KG1 (cell line): ENCODE measurements around the gene NME3.
"Not testable (repeated sequence)": the region's sequence is repeated elsewhere in the genome, so short reads cannot be mapped to it uniquely, and the experiment has no call there.

Experiments used
- DNase-seq: peaks from one replicate; lab custom pipeline; 2025; lab: John Stamatoyannopoulos, UW

The NME3 gene

GRCh38 chr16:1747934-1748333 lies 23.4 kb downstream of the NME3 start:
- no peak for DNase-seq

GRCh38 chr16:1746693-1747195 lies 24.6 kb downstream of the NME3 start:
- DNase-seq: no peak

DNA sequence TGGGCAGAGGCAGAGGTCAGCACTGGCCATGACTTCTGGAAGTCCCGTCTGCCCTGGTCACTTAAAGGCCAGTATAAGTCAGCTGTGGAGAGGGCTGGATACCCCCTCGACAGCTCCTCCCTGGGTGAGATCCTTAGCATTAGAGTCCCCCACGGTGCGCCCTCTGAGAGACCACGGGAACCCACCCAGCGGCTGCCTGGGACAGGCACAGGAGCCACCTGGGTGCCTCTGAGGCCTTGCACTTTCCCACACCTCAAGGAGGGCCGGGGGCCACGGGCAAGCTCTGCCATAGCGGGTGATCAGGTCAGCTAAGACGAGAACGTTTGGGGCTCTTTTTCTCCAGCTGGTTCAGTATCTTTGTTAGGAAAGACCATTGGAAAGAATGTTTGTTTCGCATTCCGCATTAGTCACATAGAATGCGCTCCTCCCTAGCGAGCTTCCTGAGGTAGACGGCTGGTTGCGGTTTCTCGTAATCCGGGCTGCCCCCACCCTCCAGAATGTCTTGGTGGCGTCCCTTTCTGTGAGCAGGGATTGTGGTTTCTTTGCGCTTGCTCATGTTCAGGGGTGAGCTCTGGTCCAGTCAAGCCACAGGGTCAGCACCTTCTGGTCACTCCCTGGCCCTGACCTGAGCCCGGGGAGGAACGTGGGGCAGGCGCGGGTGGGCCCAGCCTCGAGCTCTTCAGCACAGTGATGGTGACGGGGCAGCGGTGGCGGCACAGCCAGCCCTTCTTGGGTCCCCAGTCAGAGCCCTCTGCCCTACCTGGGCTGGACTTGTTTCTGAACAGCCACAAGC lies 25.2 kb downstream of the NME3 start:
- no peak for DNase-seq

DNA sequence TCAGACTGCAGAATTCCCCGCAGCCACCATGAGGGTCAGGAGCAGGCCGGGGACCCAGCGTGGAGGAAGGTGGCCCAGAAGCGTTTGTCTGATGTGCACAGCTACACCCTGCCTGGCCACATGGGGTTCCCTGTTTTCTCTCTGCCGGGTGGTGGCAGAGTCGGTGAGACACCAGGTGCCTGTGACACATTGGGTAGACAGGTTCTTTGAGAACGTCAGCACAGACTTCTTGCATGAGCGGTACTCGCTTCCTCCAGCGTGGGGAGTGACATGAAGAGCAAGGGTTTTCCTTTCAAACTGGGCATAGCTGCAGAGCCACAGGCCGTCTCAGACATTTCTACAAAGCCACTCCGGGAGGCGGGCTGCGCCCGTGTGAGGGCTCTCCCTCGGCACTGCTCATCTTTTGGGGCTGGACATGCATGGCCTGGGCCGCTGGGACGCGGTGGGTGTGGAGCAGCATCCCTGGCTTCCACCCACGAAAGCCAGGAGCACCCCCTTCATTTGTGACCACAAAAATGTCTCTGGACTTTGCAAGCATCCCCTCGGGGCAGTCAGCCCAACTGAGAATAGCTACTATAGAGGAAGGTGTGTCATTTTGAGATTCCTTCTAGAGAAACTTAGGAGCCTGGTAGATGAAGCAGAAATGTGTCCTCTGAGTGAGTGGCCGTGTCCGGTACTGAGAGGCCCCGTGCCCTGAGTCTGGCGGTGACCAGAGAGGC lies 26.0 kb downstream of the NME3 start:
- no peak for DNase-seq

GRCh38 chr16:1744338-1744840 lies 27.0 kb downstream of the NME3 start:
- DNase-seq: no peak

DNA sequence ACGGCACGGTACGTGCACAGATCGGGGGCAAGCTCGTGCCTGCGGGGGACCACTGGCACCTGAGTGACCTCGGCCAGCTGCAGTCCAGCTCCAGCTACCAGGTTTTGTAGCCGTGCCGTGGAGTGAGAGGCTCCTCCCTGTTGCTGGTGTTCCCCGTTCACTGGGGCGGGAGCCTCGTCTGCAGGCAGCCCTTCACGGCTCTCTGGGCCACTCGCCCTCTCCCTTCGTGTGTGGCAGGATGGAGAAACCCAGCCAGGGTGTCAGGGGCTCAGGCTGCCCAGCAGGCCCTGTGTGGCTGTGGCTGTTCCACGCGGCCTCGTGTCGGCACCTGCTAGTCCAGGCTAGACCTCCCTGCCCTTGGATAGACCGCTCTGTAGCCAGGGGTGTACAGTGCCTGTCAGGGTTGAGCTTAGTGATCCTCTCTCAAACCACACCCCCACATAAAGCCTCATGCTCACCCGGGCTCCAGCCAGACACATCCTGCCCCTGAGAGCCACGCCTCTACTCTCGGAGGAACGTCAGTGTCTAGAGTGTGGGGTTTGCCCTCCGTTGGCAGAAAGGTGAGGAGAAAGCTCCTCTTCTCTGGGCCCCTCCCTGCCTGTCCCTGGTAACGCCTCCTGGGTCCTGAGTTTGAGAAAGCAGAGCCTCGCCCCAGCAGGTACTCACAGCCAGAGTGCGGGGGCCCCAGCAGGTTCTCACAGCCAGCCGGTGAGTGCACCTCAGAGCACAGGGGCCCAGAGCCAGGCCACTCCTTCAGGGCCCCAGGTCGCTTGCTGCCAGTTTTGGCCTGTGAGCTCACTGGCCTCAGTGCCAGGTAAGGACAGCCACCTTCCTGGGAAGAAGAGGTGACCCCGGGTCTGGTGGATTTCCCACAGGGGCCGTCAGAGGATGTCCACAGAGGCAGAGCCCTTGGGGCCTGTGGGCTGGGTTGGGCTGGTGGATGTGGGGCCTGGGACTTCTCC lies 27.7 kb downstream of the NME3 start:
- no peak for DNase-seq

GRCh38 chr16:1741553-1742165 lies 29.7 kb downstream of the NME3 start:
- DNase-seq: no peak

DNA sequence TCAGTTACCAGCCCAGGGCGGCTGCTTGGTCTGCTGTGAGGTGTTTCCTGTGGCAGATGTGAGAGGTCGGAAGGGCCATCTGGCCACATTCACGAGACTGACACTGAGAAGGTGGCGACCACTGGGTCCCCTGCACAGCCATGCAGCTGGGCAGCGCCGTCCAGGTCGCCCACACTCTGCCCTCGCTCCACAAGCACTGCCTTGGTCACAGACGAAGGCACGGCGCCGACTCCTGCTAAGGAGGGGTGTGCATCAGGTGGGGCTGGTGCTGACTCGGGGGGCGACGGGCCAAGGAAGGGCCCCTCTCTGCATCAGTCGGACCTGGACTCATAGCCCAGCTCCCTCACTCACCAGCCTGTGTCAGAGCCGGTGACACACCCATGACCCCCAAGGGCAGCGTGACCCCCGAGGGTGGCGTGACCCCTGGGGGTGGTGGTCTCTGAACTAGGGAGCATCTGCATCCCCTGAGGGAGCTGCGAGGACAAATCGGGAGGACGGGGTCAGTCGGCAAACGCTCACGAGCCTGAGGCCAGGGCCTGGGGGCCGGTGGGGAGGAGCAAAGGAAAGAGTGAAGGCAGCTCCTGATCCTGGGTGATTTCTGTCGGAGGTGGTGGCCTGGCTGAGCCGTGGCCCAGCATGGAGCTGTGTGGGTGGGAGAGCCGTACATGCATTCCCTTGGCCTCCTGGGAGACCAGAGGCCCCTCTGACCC lies 30.4 kb downstream of the NME3 start:
- DNase-seq: no peak

- DNase-seq: no peak
These were observed 31.1 kb downstream of the NME3 start for GRCh38 chr16:1740234-1740633.

- DNase-seq: no peak
These were observed 36.5 kb downstream of the NME3 start for GRCh38 chr16:1734816-1735215.

GRCh38 chr16:1734123-1734522 lies 37.2 kb downstream of the NME3 start:
- no peak for DNase-seq

DNA sequence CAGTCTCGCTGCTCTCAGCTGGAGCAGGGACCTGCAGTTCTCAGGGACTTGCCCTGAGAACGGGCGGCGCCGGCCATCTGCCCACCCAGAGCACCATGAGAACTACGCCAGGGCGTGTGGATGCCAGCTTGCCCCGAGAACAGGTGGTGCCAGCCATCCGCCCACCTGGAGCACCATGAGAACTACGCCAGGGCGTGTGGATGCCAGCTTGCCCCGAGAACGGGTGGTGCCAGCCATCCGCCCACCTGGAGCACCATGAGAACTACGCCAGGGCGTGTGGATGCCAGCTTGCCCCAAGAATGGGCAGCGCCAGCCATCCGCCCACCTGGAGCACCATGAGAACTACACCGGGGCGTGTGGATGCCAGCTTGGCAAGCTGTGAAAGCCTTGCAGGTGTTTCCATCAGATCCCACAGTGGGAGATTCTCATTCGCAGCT lies 38.8 kb downstream of the NME3 start:
- not testable (repeated sequence) for DNase-seq

GRCh38 chr16:1732071-1732470 lies 39.3 kb downstream of the NME3 start:
- no peak for DNase-seq

GRCh38 chr16:1731603-1732002 lies 39.7 kb downstream of the NME3 start:
- DNase-seq: no peak

- DNase-seq: no peak
These were observed 40.3 kb downstream of the NME3 start for GRCh38 chr16:1731073-1731472.

- no peak for DNase-seq
These were observed 41.9 kb downstream of the NME3 start for GRCh38 chr16:1729445-1729844.

- no peak for DNase-seq
These were observed 42.3 kb downstream of the NME3 start for GRCh38 chr16:1729026-1729425.

GRCh38 chr16:1727651-1728624 lies 43.4 kb downstream of the NME3 start:
- DNase-seq: no peak

- no peak for DNase-seq
These were observed 44.5 kb downstream of the NME3 start for GRCh38 chr16:1726661-1727502.
